Measurements from ENCODE around the gene KIF22. TPM values are rescaled to one million over a fixed set of nuclear protein-coding genes. Genes with fewer than 3 reads are reported as not detected.

KIF22 gene
- total RNA-seq, 4 donors from 2014 or later = 5.9 to 70.4 (median 15.8) TPM

DNA sequence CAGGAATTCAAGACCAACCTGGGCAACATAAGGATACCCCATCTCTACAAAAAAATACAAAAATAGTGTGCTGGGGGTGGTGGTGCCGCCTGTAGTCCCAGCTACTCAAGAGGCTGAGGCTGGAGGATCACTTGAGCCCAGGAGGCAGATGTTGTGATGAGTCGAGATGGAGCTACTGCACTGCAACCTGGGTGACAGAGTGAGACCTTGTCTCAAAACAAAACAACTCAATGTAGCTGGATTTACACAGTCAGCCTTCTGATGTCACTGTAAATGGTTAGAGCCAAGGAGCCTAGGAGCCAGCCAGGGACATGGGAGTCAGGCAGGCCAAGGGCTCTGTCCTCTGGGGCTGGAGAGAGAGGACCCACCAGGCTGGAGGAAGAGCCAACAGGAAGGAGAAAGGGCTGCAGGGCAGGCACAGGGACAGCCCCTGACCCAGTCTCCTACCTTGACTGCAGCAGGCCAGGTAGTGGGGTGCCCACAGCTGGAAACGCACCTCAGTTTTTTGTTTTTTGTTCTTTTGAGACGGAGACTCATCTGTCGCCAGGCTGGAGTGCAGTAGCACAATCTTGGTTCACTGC is 64.1 kb downstream of the KIF22 start:
- Histone ChIP-seq H3K36me3 (no peaks in the 10 kb centered on the region), H3K4me3 (no peak overlapping the region), H3K27me3 (no peaks in the 10 kb centered on the region), H3K4me1 (no peaks in the 10 kb centered on the region), H3K9me3 (no peaks in the 10 kb centered on the region), H3K27ac (no peak overlapping the region)
- TF ChIP-seq, protein P1, sequence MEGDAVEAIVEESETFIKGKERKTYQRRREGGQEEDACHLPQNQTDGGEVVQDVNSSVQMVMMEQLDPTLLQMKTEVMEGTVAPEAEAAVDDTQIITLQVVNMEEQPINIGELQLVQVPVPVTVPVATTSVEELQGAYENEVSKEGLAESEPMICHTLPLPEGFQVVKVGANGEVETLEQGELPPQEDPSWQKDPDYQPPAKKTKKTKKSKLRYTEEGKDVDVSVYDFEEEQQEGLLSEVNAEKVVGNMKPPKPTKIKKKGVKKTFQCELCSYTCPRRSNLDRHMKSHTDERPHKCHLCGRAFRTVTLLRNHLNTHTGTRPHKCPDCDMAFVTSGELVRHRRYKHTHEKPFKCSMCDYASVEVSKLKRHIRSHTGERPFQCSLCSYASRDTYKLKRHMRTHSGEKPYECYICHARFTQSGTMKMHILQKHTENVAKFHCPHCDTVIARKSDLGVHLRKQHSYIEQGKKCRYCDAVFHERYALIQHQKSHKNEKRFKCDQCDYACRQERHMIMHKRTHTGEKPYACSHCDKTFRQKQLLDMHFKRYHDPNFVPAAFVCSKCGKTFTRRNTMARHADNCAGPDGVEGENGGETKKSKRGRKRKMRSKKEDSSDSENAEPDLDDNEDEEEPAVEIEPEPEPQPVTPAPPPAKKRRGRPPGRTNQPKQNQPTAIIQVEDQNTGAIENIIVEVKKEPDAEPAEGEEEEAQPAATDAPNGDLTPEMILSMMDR (IDR thresholded peaks at IDR 0.05) = no peak
- no peak for TF ChIP-seq POLR2A (IDR thresholded peaks at IDR 0.05)
- intact Hi-C loops (cut with DNase I; ENCODE audit: low total_unique reads) = no loop called here
- DNase-seq = no peak

Small RNA genes within 50 kb of the gene (small RNA-seq; reads per million reads assigned to genes)
- not detected for gene AC009133.6
- not detected for gene AC120114.4

Other genes starting within 250 kb of the KIF22 start
- 1 to 10 TPM in 1 of 4 donors, under 1 TPM in 2, not detected in 1; 0.26 to 2.4 (median 0.83) TPM for gene SPN, start 127.5 kb upstream of the KIF22 start, total RNA-seq
- gene QPRT, start 111.6 kb upstream of the KIF22 start, total RNA-seq = 10 to 100 TPM; 16.7 to 54.3 (median 23.1) TPM
- gene C16orf54, start 44.8 kb upstream of the KIF22 start, total RNA-seq = 1 to 10 TPM in 1 of 4 donors, under 1 TPM in 2, not detected in 1; 0.49 to 5.1 (median 0.97) TPM
- under 1 TPM in 1 of 4 donors, not detected in 3; under 0.01 TPM for gene ZG16, start 12.5 kb upstream of the KIF22 start, total RNA-seq
- 100 to 1,000 TPM in 1 of 4 donors, 10 to 100 TPM in 3; 32.8 to 200 (median 67.5) TPM for gene MAZ, start 15.8 kb downstream of the KIF22 start, total RNA-seq
- 10 to 100 TPM; 20.2 to 54.5 (median 28.0) TPM for gene PRRT2, start 21.4 kb downstream of the KIF22 start, total RNA-seq
- 10 to 100 TPM; 36.1 to 85.0 (median 46.9) TPM for gene PAGR1, start 25.4 kb downstream of the KIF22 start, total RNA-seq
- 100 to 1,000 TPM in 1 of 4 donors, 10 to 100 TPM in 3; 38.4 to 132 (median 67.4) TPM for gene MVP, start 29.7 kb downstream of the KIF22 start, total RNA-seq
- 10 to 100 TPM; 35.1 to 83.7 (median 59.1) TPM for gene CDIPT, start 72.5 kb downstream of the KIF22 start, total RNA-seq
- gene SEZ6L2, start 108.8 kb downstream of the KIF22 start, total RNA-seq = 10 to 100 TPM in 1 of 4 donors, 1 to 10 TPM in 1, under 1 TPM in 1, not detected in 1; 0.52 to 19.4 (median 4.6) TPM
- 1 to 10 TPM in 2 of 4 donors, under 1 TPM in 1, not detected in 1; 0.61 to 1.0 (median 1.0) TPM for gene ASPHD1, start 109.7 kb downstream of the KIF22 start, total RNA-seq
- gene KCTD13, start 135.5 kb downstream of the KIF22 start, total RNA-seq = 10 to 100 TPM in 2 of 4 donors, 1 to 10 TPM in 2; 1.8 to 33.3 (median 14.6) TPM
- gene TMEM219, start 171.3 kb downstream of the KIF22 start, total RNA-seq = 10 to 100 TPM; 38.6 to 82.3 (median 58.5) TPM
- 10 to 100 TPM; 28.4 to 70.0 (median 46.6) TPM for gene TAOK2, start 183.1 kb downstream of the KIF22 start, total RNA-seq
- 10 to 100 TPM in 2 of 4 donors, 1 to 10 TPM in 2; 3.8 to 20.4 (median 13.5) TPM for gene HIRIP3, start 204.9 kb downstream of the KIF22 start, total RNA-seq
- gene INO80E, start 205.5 kb downstream of the KIF22 start, total RNA-seq = 100 to 1,000 TPM in 1 of 4 donors, 10 to 100 TPM in 2, 1 to 10 TPM in 1; 4.1 to 714 (median 68.9) TPM
- gene DOC2A, start 220.3 kb downstream of the KIF22 start, total RNA-seq = 1 to 10 TPM in 3 of 4 donors, not detected in 1; 1.0 to 2.6 (median 1.8) TPM
- gene C16orf92, start 232.4 kb downstream of the KIF22 start, total RNA-seq = not detected
- under 1 TPM in 1 of 4 donors, not detected in 3; 0.62 TPM for gene TLCD3B, start 240.5 kb downstream of the KIF22 start, total RNA-seq

Measured in uterus (tissue), 4 donors.